H1 (cell line): ENCODE results near the gene CFAP91. TPM values are rescaled to one million over a fixed set of nuclear protein-coding genes. Genes with fewer than 3 reads are reported as not detected.

Source experiments
- BCL11A ChIP-seq, 2 experiments: IDR thresholded peaks; one replicate each; pipeline ENCODE4 v1.6.1; 2011; ENCODE audit warnings: low read depth in 2 of 2, low read length in 2 of 2, mild to moderate bottlenecking in 2 of 2
- HDAC2 ChIP-seq, 2 experiments: fragments of 300-600 bp in 1 of 2; sonication (generic) in 1 of 2; IDR thresholded peaks; 2 replicates each; pipeline ENCODE4 v1.6.1; 2011 to 2012; ENCODE audit warnings: low read depth in 2 of 2, low read length in 2 of 2, mild to moderate bottlenecking in 2 of 2, moderate library complexity in 2 of 2, borderline replicate concordance in 1 of 2, inconsistent platforms in 1 of 2
- KDM1A ChIP-seq: fragments of 200-600, 300-600 bp; sonication (generic); IDR thresholded peaks from 2 replicates; pipeline ENCODE4 v1.7.1; 2016; ENCODE audit warnings: mild to moderate bottlenecking, low read length, borderline replicate concordance
- SIX5 ChIP-seq: IDR thresholded peaks from 2 replicates; pipeline ENCODE4 v1.6.1; 2011; ENCODE audit warnings: mild to moderate bottlenecking, low read depth, low read length
- SP2 ChIP-seq: IDR thresholded peaks from 2 replicates; pipeline ENCODE4 v1.6.1; 2012; ENCODE audit warnings: mild to moderate bottlenecking, low read length, inconsistent platforms
- ZNF274 ChIP-seq: IDR thresholded peaks from 2 replicates; pipeline ENCODE4 v1.7.0; 2012; ENCODE audit warnings: low read length, borderline replicate concordance; ENCODE audit errors: extremely low read depth
- polyA plus RNA-seq, 7 experiments: library from polyadenylated mRNA; depleted of rRNA in 3 of 7; stranded (reverse) in 5 of 7; unstranded in 2 of 7; fragments of >200 nt in 5 of 7; fragments of 200-250 nt in 2 of 7; gene quantifications; 1 replicate in 5 of 7; 2 replicates in 1 of 7; 4 replicates in 1 of 7; pipeline versions ENCODE4 v1.2.1 to v1.2.3, GENCODE V29; 2011 to 2013; ENCODE audit warnings: missing spikeins in 2 of 7, mixed read lengths in 2 of 7
- total RNA-seq: library from RNA; stranded (reverse); fragmentation: NEBNext Ultra II Directional; extraction: Animal tissue kit (Norgen Biotek cat#: 25700); gene quantifications from 2 replicates; pipeline ENCODE4 v1.2.1, GENCODE V29; 2021

Gene CFAP91
- total and polyA plus RNA-seq, 2 of the 8 experiments (the other 6 are each of a cell fraction or from before 2014, with no cell fraction given), result 5.4 to 7.4 TPM

- TF ChIP-seq HDAC2 (IDR thresholded peaks at IDR 0.05; ENCODE audit: borderline replicate concordance in 1 of 2, low read depth in 2 of 2, low read length in 2 of 2) (no peak), SP2 (no peak), KDM1A (no peak), ZNF274 (no peak), BCL11A (IDR thresholded peaks at IDR 0.05; ENCODE audit: low read depth in 2 of 2, low read length in 2 of 2) (no peak), SIX5 (no peak)
These were observed 43.8 kb upstream of the CFAP91 start (continued) for GRCh38 chr3:119658994-119659393.
